Hepatocyte (in vitro differentiated cells): ENCODE data around the gene TMEM170B.

Source experiments
- EZH2phosphoT487 ChIP-seq: fragments of 200-600 bp; sonication (generic); IDR thresholded peaks from one replicate; pipeline ENCODE4 v1.6.1; 2018; ENCODE audit warnings: antibody characterized with exemption, mild to moderate bottlenecking, low read depth, moderate library complexity; ENCODE audit not compliant: unreplicated experiment, severe bottlenecking
- TF ChIP-seq, protein P1 (sequence below): fragments of 200-600 bp; sonication (generic); IDR thresholded peaks from 2 replicates; pipeline ENCODE4 v1.5.1; 2016; ENCODE audit warnings: antibody characterized with exemption, mild to moderate bottlenecking; ENCODE audit not compliant: poor library complexity

DNA sequence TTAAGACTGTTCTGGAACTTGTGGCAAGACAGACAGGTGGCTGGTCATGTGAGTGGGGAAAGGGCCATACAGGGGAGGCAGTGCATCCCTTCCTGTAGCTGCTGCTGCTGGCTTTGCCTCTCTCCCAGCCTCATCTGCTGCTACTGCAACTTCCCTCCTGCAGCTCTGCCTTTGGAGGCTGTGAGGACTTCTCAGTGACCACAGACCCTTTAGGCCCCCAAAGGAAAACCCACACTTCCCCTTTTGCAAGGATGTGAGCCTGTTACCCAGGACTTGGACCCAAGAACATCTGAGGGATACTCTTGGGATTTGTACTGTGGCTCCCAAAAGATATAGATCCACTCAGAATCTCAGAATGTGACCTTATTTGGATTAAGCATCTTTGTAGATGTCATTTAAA lies 91.0 kb downstream of the TMEM170B start:
- TF ChIP-seq, protein P1, sequence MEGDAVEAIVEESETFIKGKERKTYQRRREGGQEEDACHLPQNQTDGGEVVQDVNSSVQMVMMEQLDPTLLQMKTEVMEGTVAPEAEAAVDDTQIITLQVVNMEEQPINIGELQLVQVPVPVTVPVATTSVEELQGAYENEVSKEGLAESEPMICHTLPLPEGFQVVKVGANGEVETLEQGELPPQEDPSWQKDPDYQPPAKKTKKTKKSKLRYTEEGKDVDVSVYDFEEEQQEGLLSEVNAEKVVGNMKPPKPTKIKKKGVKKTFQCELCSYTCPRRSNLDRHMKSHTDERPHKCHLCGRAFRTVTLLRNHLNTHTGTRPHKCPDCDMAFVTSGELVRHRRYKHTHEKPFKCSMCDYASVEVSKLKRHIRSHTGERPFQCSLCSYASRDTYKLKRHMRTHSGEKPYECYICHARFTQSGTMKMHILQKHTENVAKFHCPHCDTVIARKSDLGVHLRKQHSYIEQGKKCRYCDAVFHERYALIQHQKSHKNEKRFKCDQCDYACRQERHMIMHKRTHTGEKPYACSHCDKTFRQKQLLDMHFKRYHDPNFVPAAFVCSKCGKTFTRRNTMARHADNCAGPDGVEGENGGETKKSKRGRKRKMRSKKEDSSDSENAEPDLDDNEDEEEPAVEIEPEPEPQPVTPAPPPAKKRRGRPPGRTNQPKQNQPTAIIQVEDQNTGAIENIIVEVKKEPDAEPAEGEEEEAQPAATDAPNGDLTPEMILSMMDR = no peak
- no peak for TF ChIP-seq EZH2phosphoT487
